IPS-18c (cell line): ENCODE data around the gene PVALB.

Experiments used
- H3K4me3 ChIP-seq: 2 replicates; pipeline ENCODE4 v1.7.0; 2013; ENCODE audit warnings: low read depth, mild to moderate bottlenecking, low read length, moderate library complexity; ENCODE audit not compliant: insufficient read depth
- H3K9me3 ChIP-seq: one replicate; pipeline ENCODE4 v1.6.1; 2013; ENCODE audit warnings: mild to moderate bottlenecking, low read length, moderate library complexity; ENCODE audit not compliant: control insufficient read depth, insufficient read depth

Gene PVALB

DNA sequence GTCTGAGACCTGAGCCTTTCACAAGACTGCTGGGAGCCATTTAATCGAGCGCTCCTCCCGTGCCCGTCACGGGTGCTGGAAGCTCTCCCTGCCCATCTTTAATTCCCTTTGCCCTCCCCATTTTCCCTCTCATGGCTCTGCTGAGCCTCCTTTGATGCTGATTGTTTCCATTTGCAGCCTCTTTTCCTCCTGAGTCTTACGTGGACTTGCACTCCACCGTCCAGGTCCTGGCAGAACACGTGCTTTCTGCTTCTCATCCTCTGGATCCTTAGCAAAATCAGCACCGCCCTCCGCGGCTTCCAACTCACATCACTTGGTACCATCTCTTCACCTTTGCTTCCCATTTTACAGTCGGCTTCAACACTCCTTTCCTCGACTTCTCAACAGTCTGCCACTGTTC is 48.2 kb downstream of the PVALB start:
- H3K9me3 ChIP-seq: no peaks in the 10 kb centered on the region
- no peak overlapping the region for H3K4me3 ChIP-seq

DNA sequence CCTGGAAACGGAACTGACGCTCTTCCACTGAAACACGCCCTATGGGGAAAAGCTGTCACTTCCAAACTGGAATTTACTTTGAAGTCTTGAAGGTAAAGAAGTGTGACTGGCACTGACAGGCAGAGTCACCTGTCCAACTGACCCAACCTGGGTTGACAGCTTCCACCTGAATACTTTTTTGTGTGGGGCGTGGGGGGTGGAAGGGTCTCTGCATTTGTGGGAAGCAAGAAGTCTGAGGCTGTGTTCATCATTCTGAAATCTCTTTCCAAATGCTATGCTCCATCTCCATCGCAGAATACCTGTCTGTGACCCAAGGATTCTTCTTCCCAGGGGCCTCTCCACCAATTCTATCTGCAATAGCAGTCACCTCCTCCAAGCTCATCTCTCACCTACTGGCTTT is 48.7 kb downstream of the PVALB start:
- Histone ChIP-seq H3K9me3 (no peaks in the 10 kb centered on the region), H3K4me3 (no peak overlapping the region)

DNA sequence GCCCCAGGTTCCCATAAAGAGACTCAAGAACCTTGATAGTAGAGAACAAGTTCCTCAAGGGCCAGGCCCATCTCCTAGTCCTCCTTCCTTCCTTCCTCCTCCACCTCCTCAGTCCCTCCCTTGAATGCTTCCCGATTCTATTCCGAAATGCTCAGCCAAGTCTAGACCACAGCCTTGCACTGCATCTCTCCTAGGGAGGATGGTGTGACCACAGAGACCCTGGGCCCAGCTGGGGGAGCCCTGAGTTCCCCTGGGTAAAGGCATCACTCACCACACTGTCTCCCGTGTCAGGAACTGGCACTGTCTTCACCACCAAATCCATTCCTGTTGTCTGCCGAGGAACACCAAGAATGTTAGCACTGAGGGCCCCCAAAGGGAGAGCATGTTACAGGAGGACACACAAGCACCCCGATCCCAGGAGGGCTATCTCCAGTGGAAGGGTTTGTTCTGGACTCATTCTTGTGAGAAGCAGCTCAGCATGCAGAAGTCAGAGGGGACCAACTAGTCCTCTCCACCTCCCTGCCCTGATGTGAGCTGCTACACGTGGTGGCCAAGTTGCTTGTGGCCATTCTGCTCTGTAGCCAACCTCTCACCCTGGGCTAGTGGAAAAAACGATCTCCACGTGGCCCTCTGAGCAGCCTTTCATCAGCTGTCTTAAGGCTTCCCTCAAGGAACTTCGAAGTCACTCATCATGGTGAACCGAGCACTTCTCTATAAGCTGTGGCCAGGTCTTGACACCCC is 49.6 kb downstream of the PVALB start:
- Histone ChIP-seq H3K9me3 (no peaks in the 10 kb centered on the region), H3K4me3 (no peak overlapping the region)

DNA sequence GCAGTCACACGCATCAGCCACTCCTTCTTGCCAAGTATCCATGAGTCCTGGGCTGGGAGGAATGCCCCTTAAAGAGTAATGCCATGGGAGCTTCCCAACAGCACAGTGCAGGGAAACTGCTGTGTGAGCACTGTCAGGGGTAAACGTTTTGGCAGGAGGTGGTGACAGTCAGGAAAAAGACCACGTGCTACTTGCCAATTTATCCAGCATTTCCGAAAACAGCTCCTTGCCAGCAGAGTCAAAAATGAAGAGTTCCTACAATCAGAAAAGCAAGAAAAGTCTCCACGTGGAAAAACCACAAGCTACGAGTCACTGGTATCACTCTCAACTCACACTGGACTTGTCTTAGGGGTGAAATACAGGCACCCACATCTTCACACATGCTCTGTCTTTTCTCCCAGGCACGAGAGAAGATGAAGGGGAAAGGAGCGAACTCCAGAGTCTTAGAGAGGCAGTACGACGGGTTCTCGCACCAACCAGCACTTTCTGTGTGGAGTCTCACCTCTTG is 50.8 kb downstream of the PVALB start:
- H3K9me3 ChIP-seq: no peaks in the 10 kb centered on the region
- H3K4me3 ChIP-seq: no peak overlapping the region

DNA sequence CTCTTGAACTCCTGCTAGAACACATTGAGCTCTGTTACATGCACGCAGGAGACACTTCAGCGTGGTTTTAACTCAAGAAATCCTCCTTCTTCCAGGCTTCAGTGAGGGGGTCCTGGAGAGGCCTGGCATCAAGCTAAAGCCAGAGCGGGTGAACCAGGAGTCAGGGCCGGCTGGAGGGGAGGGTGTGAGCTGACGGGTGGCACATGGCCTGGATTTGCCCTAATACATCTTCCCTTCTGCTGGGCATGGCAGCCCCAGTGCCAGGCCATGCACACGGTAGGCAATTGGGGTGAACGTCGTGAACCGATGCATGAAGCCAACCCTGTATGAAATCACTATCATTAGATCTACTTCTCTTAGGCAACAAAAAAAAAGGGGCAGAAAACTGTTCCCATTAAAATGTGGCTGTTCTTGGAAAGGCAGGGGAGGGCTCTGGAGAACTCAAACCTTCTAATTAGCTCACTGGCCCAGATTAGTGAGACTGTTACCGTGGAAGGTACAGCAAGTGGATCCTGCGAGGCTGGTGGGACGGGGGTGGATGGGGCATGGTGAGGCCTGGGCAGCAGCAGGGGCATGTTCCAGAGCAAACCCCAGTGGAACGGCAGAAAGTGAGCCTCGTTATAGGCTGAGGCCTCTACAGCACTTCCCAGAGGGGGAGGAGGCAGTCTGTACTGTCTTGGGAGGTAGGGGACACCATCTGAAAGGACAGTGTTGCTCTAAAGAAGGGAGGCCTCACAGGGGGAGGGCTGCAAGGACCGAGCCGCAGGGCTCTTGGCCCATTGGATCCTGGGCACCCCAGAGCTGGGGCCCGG is 51.5 kb downstream of the PVALB start:
- no peaks in the 10 kb centered on the region for H3K9me3 ChIP-seq
- no peak overlapping the region for H3K4me3 ChIP-seq

DNA sequence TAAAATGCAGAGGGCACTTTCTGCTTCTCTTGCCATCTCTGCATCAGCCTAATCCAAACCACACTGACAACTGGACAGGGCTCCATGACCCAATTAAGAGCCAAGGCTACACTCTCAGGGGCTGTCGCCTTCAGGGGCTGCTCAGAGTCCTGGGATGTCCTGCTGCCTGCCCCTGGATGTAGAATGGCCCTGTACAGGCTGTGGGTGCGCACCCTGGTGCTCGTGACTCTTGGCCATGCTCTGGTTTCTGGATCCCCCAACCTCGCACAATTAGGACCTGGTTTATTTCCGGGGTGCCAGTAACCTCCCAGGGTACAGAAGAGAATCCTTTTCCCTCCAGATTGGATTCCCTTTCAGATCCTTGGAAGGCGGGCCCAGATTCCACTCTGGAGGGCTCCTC is 52.2 kb downstream of the PVALB start:
- Histone ChIP-seq H3K4me3 (no peak overlapping the region), H3K9me3 (no peaks in the 10 kb centered on the region)

DNA sequence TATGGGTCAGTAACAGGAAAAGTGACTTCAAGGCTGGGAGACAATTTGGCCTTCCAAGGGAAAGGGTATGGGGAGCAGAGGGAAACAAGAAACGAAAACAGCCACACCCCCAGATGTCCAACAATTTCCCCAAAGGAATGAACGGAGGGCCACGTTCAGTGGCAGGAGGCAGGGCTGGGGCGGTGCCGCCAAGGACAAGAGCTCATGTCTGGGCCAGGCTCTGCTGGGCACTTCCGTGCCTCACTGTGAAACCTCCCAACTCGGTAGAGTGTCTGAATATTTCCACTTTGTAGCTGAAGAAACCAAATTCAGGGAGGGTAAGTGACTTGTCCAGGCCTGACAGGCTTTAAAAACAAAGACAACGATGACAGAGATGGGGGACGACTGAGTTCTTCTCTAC is 52.8 kb downstream of the PVALB start:
- Histone ChIP-seq H3K9me3 (no peaks in the 10 kb centered on the region), H3K4me3 (no peak overlapping the region)

DNA sequence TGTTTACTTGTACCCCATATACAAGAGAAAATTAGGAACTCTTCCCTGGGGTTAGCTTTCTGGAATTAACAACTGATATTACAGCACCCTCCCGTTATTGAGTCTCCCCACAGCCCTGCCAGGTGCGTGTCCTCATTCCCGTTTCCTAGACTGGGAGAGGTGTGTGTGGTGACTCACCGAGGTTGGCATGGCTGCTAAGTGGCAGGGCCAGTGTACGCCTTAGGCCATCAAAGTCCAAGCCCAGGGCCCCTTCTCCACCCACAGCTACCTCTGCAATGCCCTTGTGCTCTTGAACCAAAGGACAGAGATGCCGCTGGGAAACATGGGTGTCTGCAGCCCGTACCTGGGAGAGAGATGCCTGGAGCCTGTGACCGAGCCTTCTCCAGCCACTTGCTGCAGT is 53.3 kb downstream of the PVALB start:
- Histone ChIP-seq H3K4me3 (no peak overlapping the region), H3K9me3 (no peaks in the 10 kb centered on the region)

DNA sequence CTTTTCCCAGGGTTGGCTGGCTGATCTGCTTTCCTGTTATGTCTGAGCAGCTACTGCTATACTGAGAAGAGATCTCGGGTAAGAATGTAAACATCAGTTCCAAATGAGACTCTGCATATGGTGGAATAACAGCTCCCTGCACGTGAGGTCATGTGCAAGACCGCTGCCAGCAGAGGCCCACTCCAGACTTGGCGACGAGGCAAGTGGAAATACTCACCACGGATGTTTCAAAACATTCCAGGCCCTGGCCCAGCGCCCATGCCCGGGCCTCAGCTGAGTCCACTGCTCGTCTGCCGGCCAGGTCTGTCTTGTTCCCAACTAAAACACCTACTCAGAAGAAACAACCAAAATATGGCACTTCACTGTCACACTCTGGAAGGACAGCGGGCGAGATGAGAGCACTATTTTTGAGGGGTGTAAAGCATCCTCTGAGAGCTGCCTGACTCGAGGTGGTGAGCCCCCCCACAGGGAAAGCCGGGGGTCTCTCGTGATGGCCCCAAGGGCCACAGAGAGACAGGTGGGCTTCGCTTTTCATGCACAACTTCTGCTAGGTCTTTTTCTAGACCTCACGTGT is 54.1 kb downstream of the PVALB start:
- H3K4me3 ChIP-seq: no peak overlapping the region

DNA sequence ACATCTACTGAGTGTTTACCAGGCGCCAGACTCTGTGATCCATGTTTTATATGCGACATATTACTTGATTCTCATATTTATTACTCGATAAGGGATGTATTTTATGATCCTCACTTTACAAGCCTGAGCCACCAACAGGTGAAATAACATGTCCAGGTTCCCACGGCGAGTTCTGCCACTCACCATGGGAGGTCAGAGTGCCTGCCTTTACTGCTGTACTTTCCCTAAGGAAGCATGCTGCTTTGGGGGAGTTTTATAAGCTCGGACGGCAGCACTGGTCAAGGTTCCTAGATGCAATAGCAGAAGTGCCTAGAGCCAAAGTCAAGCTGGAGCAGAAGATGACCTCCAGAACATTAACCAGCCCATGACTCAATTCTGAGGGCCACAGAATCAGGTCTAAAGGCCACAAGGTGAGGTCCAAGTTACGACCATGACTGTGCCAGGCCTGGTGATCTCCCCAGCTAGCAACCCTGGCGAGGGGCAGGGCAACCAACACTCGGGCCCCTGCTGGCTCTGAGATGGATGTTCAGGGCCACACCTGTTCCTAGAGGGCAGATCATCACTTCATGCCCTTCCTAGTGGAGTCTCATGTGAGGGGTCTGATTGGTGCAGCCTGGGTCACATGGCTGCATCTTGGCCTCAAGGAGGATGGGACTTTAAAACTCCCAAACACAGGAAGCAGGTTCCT is 55.1 kb downstream of the PVALB start:
- no peak overlapping the region for H3K4me3 ChIP-seq
- no peaks in the 10 kb centered on the region for H3K9me3 ChIP-seq

More for the DNA sequence above, 54.1 kb downstream of the PVALB start:
- H3K9me3 ChIP-seq: no peaks in the 10 kb centered on the region

DNA sequence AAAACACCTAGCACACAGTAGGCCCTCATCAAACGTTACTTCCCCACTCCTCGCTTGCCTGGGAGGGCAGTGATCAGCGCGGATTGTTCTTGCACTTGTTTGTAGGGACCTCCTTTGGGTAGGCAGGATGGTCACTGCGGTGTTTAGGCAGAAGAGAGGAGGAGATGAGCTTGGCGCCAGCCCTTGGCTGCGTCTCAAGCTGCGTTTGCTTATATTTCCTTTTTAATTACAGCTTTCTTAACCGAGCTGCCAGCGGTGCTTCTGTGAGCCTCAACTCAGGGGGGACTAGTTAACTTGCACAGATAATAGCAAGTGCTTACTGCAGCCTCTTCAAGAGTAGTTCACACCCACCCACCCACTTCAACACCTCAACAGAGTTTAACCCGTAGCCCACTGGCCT is 56.0 kb downstream of the PVALB start:
- Histone ChIP-seq H3K9me3 (no peaks in the 10 kb centered on the region), H3K4me3 (no peak overlapping the region)

DNA sequence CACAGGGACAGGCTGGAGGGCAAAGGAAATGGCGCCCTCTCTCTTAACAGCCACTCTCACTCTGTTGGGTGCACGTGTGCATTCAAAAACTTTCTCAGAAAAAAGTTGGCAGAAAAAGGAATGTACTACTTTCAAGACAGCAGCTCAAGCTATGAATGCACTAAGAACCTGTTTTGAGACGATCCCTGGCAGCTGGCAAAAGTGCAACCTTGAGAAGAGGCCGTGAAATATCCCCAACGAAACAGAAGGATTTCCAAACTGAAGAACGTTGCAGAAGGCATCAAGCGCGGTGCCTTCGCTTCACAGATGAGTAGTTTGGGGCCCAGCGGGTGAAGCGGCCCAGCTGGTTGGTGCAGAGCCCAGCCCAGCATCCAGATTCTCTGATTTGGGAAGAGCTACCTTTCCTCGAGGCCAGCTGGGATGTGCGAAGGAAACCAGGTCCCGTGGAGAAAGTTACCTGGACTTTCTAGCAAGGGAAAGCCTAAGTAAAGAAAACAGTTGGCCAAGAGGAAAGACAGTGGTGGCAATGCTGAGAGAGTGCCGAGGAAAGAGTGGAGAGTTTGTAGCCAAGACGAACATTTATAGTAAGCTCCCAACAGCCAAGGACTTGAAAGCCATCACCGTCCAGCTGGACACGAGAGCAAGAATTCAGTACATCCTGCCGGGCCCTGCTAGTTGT is 57.2 kb downstream of the PVALB start:
- no peak overlapping the region for H3K4me3 ChIP-seq
- no peaks in the 10 kb centered on the region for H3K9me3 ChIP-seq

DNA sequence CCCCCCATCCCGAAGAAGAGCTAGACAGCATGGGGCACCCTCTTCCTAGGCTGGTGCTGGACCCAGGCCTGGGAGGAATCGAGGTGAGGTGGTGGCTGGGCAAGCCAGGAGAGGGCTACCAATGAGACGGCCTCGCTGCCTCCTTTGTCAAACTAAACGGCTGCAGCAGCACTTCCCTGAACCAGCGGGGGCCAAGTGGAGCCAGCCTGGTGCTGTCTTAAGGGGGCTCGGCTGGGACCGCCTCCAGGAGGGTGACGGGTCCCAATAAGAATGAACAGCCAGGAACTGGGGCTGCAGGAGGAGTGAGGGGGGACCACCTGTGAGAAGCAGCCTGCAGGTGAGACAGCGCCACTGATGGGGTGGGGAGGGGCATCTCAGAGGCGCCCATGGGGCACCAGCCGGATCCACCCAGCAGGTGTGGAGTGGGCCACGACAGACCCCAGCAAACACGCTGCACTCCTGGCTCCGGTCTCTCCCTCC is 58.0 kb downstream of the PVALB start:
- Histone ChIP-seq H3K4me3 (no peak overlapping the region), H3K9me3 (no peaks in the 10 kb centered on the region)

DNA sequence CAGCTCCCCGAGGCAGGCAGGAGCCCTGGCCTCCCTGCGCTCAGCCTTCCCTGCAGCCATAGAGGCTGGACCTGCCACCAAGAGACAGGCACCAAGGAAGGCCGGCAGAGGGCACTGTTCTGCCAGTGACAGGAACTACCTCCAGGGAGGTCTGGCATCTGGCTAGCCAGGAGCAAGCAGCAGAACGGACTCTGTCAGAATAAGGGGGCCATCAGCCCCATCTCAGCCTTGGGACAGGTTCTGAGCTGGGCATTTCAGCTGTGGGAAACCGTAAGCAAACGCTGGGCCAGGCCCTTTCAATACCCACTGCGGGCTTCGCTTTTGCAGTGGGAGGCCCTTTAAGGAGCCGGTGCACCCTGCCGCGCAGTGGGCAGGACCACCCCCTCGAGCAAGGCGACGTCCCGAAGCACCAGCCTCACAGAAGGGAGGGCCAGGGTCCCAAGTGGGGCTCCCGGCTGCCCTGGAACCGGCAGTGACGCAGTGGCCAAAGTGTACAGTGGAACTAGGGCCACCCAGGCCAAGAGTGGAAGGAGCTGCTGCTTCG is 59.1 kb downstream of the PVALB start:
- Histone ChIP-seq H3K9me3 (no peaks in the 10 kb centered on the region), H3K4me3 (no peak overlapping the region)

DNA sequence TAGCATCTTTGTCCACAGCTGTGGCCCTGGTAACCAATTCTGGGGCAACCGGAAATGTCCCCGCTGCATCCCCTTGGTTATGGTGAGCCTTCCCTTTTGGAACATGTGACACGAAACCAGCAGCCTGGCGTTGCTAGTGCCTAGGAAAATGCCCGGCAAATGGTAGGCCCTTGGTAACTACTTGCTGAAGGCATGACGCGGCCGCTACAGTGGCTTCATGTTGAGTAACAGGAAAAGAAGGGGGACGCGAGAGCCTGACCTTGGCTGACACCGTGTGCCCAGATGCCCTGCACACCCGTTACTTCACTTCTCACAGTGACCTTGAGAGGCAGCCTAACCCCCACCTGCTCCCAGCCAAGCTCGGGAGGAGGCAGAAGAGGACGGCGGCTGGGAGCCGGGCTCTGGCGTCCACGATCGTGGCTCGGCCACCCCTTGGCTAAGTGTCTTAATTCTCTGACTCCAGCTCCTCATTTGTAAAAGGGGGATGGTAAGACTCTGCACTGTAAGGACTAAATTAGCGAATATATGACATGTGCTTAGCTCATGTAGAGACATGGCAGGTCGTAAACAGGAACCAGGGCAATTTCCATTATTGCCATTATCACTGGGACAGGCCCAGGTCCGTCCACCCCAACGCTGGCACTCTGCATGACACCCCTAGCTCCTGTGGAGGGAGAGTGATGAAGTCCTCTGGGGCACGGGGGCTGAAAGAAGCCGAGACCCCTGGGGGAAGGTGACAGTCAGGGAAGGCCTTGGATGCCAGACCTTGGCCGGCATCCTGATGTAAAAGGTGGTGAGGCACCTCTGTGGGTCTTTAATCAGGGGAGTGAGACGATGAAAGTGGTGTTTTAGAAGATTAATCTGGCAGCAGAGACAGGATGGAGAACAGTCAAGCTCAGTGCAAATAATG is 59.8 kb downstream of the PVALB start:
- Histone ChIP-seq H3K4me3 (no peak overlapping the region), H3K9me3 (no peaks in the 10 kb centered on the region)

DNA sequence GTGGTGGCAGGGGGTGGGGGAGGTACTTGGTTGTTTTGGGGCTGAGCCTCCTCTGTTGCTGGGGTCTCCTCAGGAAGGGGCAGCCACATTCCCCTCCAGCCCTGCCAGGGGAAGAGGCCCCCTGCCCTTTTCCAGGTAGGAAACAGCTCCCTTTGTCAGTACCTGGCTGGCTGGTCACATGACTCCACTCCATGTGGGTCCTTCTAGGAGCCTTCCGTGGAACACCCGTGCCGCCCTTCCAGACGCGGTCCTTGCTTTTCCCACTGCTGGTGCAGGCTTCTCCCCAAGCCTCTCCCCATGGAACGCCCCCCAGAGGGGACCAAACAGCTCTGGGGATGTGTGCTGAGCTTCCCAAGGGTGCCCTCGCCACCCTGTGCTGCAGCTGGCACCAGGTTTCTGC is 60.8 kb downstream of the PVALB start:
- Histone ChIP-seq H3K4me3 (no peak overlapping the region), H3K9me3 (no peaks in the 10 kb centered on the region)
